SKM-1 (cell line): ENCODE data around the gene ERI2.
"Not testable (repeated sequence)": the region's sequence is repeated elsewhere in the genome, so short reads cannot be mapped to it uniquely, and the experiment has no call there.

Experiments used
- DNase-seq: peaks from one replicate; lab custom pipeline; 2025; ENCODE audit not compliant: unreplicated experiment; lab: John Stamatoyannopoulos, UW

Gene ERI2

DNA sequence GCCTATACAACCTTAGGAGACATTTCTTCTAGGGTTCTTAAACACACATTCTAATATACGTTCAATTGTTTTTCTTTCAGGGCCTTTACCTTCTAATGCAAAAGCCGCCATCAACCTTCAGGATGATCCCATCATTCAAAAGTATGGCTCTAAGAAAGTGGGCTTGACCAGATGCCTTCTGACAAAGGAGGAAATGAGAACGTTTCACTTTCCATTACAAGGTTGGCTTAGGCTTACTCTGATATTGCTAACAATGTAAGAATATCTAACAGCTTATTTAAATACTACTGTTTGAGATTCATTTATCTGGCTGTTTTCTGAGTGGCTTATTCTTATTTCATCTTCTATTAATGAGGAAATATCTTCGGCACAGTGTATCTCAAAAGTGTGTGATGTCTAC, 15.4 kb upstream of the ERI2 start:
- no peak for DNase-seq

GRCh38 chr16:20818929-20819585, 12.8 kb upstream of the ERI2 start:
- no peak for DNase-seq

DNA sequence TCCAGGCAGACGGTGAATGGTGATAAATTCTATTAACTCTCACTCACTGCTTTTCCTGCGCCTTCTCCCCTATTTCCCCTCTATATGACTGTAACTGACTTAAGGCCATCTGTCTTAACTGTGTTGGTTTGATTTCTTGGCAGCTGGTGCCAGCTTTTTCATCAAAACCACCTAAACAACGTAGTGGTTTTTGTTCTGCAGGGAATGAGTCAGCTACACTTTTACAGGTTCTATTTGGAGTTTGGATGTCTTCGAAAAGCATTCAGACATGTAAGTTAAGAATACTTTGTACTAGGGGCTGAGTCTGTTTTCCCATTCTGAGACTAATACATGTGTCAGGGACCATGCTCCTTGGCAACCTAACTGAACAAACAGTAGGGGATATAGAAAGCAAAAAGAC, 8.5 kb upstream of the ERI2 start:
- DNase-seq: no peak

DNA sequence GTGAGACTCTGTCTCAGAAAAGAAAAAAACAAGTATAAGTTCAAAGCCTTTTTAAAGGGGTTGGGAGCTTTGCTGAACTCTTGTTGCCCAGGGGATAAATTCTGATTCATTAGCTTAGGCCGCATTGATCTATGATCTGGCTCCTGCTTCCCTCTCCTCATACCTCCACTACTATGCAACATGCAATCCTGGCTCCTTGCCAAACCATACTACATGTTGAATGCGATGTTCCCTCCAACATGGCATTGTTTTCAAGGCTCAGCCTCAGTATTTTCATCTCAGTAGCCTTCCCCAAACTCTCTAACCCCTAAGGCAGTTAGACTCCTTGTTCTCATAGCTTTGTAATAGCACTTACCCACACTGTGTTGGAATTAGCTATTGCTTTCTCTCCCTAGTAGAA, 6.2 kb upstream of the ERI2 start:
- no peak for DNase-seq

- no peak for DNase-seq
Measured at GRCh38 chr16:20811889-20812439, 5.7 kb upstream of the ERI2 start.

DNA sequence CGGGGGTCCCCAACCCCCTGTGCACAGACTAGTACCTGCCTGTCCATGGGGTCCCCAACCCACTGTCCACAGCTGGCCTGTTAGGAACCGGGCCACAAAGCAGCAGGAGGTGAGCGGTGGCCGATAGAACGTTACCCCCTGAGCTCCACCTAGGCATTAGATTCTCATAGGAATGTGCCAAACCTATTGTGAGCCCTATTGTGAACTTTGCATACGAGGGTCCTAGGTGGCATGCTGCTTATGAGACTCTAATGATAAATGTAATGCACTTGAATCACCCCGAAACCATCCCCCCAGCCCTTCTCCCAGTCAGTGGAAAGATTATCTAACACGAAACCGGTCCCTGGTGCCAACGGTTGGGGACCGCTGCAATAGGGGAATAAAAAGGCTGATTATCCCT, 1.6 kb upstream of the ERI2 start:
- DNase-seq: no peak

- not testable (repeated sequence) for DNase-seq
Measured at GRCh38 chr16:20805684-20806167, 546 bp downstream of the ERI2 start.

DNA sequence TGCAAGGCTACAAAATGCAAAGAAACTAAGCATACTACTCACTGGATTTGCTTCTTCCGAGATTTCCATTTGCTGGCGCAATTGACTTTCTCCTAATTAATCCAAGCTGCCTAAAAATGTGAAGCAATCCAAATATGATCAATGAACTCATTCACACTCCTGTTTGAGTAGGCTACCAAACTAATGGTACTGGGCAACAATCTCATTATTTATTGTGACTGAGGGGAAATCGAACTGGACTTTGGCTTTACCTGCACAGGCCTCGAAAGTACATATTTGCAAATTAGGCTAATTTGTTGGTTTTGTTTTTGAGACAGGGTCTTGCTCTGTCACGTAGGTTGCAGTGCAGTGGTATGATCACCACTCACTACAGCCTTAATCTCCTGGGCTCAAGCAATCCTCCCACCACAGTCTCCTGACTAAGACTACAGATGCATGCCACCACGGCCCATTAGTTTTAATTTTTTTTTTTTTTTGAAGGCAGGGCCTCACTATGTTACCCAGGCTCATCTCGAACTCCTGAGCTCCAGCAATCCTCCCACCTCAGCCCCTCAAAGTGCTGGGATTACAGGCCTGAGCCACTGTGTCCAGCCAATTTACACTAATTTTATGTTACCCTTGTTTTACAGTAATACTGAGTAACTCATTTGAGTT, 2.6 kb downstream of the ERI2 start:
- no peak for DNase-seq

- DNase-seq: no peak
Measured at GRCh38 chr16:20803192-20803560, 3.1 kb downstream of the ERI2 start.

GRCh38 chr16:20801278-20801677, 5.0 kb downstream of the ERI2 start:
- DNase-seq: no peak

- peak; percentile 33 for DNase-seq
Measured at GRCh38 chr16:20799599-20799998, 6.7 kb downstream of the ERI2 start.

GRCh38 chr16:20798364-20798763, 7.9 kb downstream of the ERI2 start:
- DNase-seq: no peak

DNA sequence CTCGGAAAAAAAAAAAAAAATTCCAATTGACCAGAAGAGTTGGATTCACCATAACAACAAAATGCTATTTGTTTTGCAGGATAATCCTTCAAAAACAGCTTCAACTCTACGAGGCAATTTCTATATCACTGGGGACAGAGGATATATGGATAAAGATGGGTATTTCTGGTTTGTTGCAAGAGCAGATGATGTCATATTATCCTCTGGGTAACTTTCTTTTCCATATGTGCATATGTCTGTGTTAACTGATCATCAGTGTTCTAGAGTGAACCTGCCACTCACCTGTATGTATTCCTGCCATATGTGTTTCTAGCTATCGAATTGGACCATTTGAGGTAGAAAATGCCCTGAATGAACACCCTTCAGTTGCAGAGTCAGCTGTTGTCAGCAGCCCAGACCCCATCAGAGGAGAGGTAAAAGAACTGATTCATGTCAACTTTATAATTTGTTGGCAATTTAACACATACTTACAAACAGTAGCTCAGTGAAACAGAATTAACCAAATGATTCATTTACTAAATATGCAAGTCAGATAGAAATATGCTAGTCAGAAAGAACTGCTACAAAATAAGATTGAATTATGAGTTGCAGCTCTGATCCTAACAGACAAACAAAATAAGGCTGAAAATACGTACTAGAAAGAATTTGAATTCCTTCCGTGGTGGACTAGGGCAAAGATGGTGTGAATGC, 14.2 kb downstream of the ERI2 start:
- no peak for DNase-seq

DNA sequence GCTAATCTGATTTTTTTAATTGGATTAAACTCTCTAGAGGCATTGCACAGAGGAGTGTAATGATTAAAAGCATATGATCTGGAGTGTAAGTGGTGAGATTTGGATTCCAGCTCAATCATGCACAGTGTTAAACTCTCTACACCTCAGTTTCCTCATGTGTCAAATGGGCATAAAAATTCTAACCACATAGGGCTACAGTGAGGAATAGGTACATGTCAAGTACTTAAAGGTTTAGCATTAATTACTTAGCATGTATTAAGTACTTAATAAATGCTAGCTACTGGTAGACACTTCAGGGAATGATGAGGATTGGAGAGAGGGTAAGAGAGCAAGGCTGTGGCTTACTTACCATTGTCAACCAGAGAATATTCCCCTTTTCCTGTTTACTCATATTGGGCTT, 17.1 kb downstream of the ERI2 start:
- no peak for DNase-seq

- DNase-seq: no peak
Measured at GRCh38 chr16:20784204-20784603, 22.1 kb downstream of the ERI2 start.

DNA sequence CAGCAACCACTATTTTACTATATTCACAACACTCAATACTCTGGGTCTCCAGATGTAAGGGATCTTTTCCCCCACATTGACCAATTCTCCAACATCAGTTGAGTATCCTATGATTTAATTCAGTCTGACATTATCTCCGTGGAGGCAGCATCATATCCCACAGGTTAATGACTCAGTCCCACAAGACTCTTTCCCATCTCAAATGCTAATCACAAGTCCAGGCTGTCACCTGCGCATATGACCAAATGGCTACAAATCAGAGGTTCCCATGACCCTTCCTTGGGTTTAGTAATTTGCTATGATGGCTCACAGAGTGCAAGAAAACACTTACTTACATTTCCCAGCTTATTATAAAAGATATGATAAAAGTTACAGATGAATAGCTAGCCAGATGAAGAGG, 23.8 kb downstream of the ERI2 start:
- no peak for DNase-seq

DNA sequence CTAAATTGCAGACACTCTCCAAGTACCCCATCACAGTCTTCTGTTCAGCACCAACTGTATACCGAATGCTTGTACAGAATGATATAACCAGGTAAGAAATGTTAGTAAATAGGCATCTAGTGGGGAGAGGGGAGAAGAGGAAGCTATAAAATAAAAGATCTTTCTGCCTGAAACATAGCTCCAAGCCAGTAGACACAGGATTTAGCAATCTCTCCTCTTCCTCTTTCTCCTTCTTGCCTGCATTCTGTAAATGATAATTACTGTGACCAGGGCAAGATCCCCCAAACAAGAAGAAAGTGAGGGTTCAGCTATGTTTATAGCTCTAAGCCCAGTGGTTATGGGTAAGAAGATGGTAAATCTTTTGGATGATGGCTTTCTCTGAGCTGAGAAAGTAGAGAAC, 24.6 kb downstream of the ERI2 start:
- peak; percentile 71 for DNase-seq

DNA sequence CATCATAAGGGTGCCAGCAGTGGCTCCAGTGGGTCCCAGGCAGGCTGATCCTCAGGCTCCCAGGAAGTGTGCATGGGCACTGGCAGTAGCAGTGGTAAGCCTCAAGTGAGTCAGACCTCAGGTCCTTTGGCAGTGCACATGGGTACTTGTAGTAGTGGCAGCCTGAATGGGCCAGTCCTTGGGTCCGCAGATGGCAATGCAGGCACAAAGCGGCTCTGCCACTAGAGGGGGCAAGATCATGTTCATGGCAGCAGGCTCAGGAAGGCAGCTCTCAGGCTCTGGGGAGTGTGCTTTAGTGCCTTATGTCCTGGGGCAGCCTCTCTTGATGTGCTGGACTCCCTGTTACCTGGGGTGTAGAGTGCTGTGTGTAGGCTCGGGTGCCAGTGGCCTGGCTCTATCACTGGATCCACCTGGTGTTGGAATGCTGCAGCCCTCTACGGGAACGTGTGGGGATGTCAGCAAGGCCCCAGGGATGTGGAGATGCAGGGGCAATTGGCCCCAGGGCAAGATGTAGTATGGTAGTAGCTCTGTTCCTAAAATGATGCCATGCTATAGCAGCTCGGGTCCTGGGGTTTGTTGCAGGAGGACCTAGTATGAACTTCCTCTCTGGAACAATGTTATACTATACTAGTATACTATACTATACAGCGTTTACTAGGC, 31.4 kb downstream of the ERI2 start:
- DNase-seq: peak; percentile 18

GRCh38 chr16:20773679-20774078, 32.6 kb downstream of the ERI2 start:
- no peak for DNase-seq

DNA sequence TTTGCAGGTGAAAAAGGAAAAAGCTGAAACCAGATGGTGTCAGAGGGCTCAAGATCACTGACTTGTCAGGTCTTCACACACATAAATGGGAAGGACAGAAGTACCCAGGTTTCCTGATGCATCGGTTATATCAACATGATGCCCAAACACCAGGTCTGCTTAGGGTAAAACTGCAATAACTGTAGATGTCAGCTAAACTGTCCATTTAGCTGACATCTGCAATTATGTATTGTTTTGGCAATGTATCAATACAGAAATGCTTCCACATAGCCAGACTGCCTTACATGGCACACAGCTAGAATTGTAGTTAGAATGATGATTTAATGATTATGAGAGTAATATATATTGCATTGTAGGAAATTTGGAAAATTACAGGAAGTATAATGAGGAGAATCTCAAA, 37.5 kb downstream of the ERI2 start:
- DNase-seq: no peak

DNA sequence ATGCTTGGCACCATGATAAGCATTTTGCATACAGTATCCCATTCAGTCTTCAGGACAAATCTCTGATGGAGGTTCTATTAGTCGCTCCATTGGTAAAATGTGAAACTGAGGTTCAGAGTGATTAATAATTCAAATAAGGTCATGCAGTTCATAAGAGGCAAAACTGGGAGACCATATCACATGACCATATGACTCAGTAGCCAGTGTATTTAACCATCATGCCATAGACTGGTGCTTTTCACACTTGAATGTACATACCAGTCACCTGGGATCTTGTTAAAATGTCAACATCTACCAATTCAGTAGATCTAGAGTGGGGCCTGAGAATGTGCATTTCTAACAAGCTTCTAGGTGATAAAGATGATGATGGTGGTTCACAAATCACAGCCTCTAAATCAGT, 38.2 kb downstream of the ERI2 start:
- no peak for DNase-seq

GRCh38 chr16:20767577-20767976, 38.7 kb downstream of the ERI2 start:
- no peak for DNase-seq
